OCI-LY7 (cell line): ENCODE measurements around the gene PCBP3. TPM values are rescaled to one million over a fixed set of nuclear protein-coding genes. Genes with fewer than 3 reads are reported as not detected.

Source experiments
- BruUV-seq: library from RNA; stranded (reverse); fragments of 400-500 nt; replicated peaks from 2 replicates; lab custom pipeline; 2021; lab: Mats Ljungman, UMichigan
- CTCF ChIA-PET: fragments of 300-600 bp; sonication (Branson Sonifier 250); formaldehyde crosslinking; loops from one replicate; lab custom pipeline; 2022; ENCODE audit warnings: antibody characterized with exemption; ENCODE audit not compliant: unreplicated experiment; lab: Charles Lee
- POLR2A ChIA-PET: fragments of 300-600 bp; sonication (Branson Sonifier 250); formaldehyde crosslinking; loops from one replicate; lab custom pipeline; 2022; ENCODE audit warnings: antibody characterized with exemption; lab: Charles Lee
- DNase-seq: peaks from one replicate; pipeline ENCODE4 v3.0.0-alpha.2; 2015; ENCODE audit warnings: low spot score
- H2AFZ ChIP-seq: fragments of 200-600 bp; sonication (generic), shearing (Covaris generic); 2 replicates; pipeline ENCODE4 v1.6.1; 2014; ENCODE audit warnings: mild to moderate bottlenecking, antibody characterized with exemption, low read length, moderate library complexity
- H3K27ac ChIP-seq: fragments of 200-600 bp; sonication (generic); 2 replicates; pipeline ENCODE4 v1.5.1; 2014; ENCODE audit warnings: mixed run types, low read depth, mild to moderate bottlenecking, moderate library complexity, low read length, inconsistent platforms; ENCODE audit not compliant: poor library complexity, severe bottlenecking
- H3K36me3 ChIP-seq: fragments of 200-600 bp; sonication (generic); 2 replicates; pipeline ENCODE4 v1.6.1; 2014; ENCODE audit warnings: mild to moderate bottlenecking, antibody characterized with exemption, low read length, moderate library complexity, mixed read lengths; ENCODE audit not compliant: insufficient read depth
- H3K4me1 ChIP-seq: fragments of 200-600 bp; sonication (generic); 2 replicates; pipeline ENCODE4 v1.5.1; 2014; ENCODE audit warnings: mild to moderate bottlenecking, low read length; ENCODE audit not compliant: insufficient read depth, poor library complexity, severe bottlenecking
- H3K4me2 ChIP-seq: fragments of 200-600 bp; sonication (generic); 2 replicates; pipeline ENCODE4 v1.6.1; 2014; ENCODE audit warnings: mild to moderate bottlenecking, low read length
- H3K4me3 ChIP-seq: fragments of 200-600 bp; sonication (generic); 2 replicates; pipeline ENCODE4 v1.5.1; 2014; ENCODE audit warnings: mild to moderate bottlenecking, low read depth, low read length; ENCODE audit not compliant: poor library complexity, severe bottlenecking
- H3K79me2 ChIP-seq: fragments of 200-600 bp; sonication (generic); 2 replicates; pipeline ENCODE4 v1.6.1; 2016; ENCODE audit warnings: low read depth, mild to moderate bottlenecking, low read length, moderate library complexity, mixed read lengths; ENCODE audit not compliant: insufficient read depth
- H3K9me2 ChIP-seq: fragments of 200-600 bp; sonication (generic); 2 replicates; pipeline ENCODE4 v1.6.1; 2016; ENCODE audit warnings: mild to moderate bottlenecking, low read length, mixed read lengths; ENCODE audit not compliant: insufficient read depth
- H3K9me3 ChIP-seq: fragments of 200-600 bp; sonication (generic); 2 replicates; pipeline ENCODE4 v1.6.1; 2014; ENCODE audit warnings: mild to moderate bottlenecking, mixed run types, low read length, mixed read lengths
- H4K20me1 ChIP-seq: fragments of 200-600 bp; sonication (generic); 2 replicates; pipeline ENCODE4 v1.6.1; 2014; ENCODE audit warnings: mild to moderate bottlenecking, antibody characterized with exemption, low read length, moderate library complexity, mixed read lengths; ENCODE audit not compliant: insufficient read depth
- CTCF ChIP-seq: fragments of 200-600 bp; sonication (generic); conservative IDR thresholded peaks from 2 replicates; pipeline ENCODE4 v1.5.1; 2014; ENCODE audit warnings: mild to moderate bottlenecking, antibody characterized with exemption, low read length, moderate library complexity, mixed read lengths
- EZH2phosphoT487 ChIP-seq: fragments of 200-600 bp; sonication (generic); IDR thresholded peaks from 2 replicates; pipeline ENCODE4 v1.6.1; 2018; ENCODE audit warnings: low read depth, borderline replicate concordance, mild to moderate bottlenecking, mixed run types, antibody characterized with exemption, low read length, moderate library complexity, mixed read lengths
- intact Hi-C: fragments of 100-400 bp; cut with micrococcal nuclease; formaldehyde crosslinking; loops from one replicate; pipeline ENCODE4 v1.10.0; 2022; ENCODE audit not compliant: unreplicated experiment
- total RNA-seq, 2 experiments: library from RNA; depleted of rRNA in 1 of 2; stranded (reverse); fragments of >200 nt in 1 of 2; shearing (Covaris generic) in 1 of 2; gene quantifications; 2 replicates each; pipeline ENCODE4 v1.2.3, GENCODE V29; 2014 to 2022

The PCBP3 gene
- total RNA-seq, 2 experiments from 2014 or later = 0.61 TPM; not detected in 1

- H2AFZ ChIP-seq = no peak overlapping the region
- ChIA-PET POLR2A (interaction anchor here (0.6 kb wide), 1 partner anchor 44 kb away, joined by 3 read pairs; no protein-coding TSS in a partner anchor), CTCF (interaction anchor here (0.5 kb wide), 1 partner anchor 215 kb away, joined by 3 read pairs; no protein-coding TSS in a partner anchor)
- H3K4me2 ChIP-seq = no peak overlapping the region
- no peak for TF ChIP-seq CTCF
- no peak for TF ChIP-seq EZH2phosphoT487
- no peaks in the 10 kb centered on the region for H3K4me1 ChIP-seq
- no peaks in the 10 kb centered on the region for H3K9me3 ChIP-seq
- intact Hi-C loops = no loop called here
- H4K20me1 ChIP-seq = no peaks in the 10 kb centered on the region
- H3K79me2 ChIP-seq = no peaks in the 10 kb centered on the region
- H3K36me3 ChIP-seq = no peaks in the 10 kb centered on the region
- BruUV-seq = no TSS peak
- no peaks in the 10 kb centered on the region for H3K9me2 ChIP-seq
- no peak overlapping the region for H3K27ac ChIP-seq
- no peak overlapping the region for H3K4me3 ChIP-seq
- no peak for DNase-seq
Observed at GRCh38 chr21:45971616-45972352, 328.3 kb downstream of the PCBP3 start.

- no peaks in the 10 kb centered on the region for H3K9me3 ChIP-seq
- H3K9me2 ChIP-seq = no peaks in the 10 kb centered on the region
- H2AFZ ChIP-seq = no peak overlapping the region
- H3K4me2 ChIP-seq = no peak overlapping the region
- no peaks in the 10 kb centered on the region for H4K20me1 ChIP-seq
- no peak overlapping the region for H3K27ac ChIP-seq
- DNase-seq = no peak
- TF ChIP-seq EZH2phosphoT487 (no peak), CTCF (no peak)
- H3K79me2 ChIP-seq = no peaks in the 10 kb centered on the region
- H3K36me3 ChIP-seq = no peaks in the 10 kb centered on the region
- H3K4me1 ChIP-seq = no peaks in the 10 kb centered on the region
- H3K4me3 ChIP-seq = no peak overlapping the region
- CTCF ChIA-PET = no interaction called here
- no TSS peak for BruUV-seq
- POLR2A ChIA-PET = interaction anchor here (0.6 kb wide), 1 partner anchor 44 kb away, joined by 3 read pairs; no protein-coding TSS in a partner anchor
- intact Hi-C loops = no loop called here
Observed at GRCh38 chr21:45972353-45972715, 328.8 kb downstream of the PCBP3 start.
